Nephron progenitor cell (in vitro differentiated cells): ENCODE data around the gene SLC39A6.
A peak's percentile ranks its signal among the peaks of the same experiment; 100 is the strongest.

Experiments used
- DNase-seq: peaks from one replicate; pipeline ENCODE4 v3.0.0; 2021
- H3K27ac Mint-ChIP-seq: 2 replicates; pipeline ENCODE4 v1.8.0; 2021; ENCODE audit warnings: mild to moderate bottlenecking, moderate library complexity, mixed read lengths
- H3K27me3 Mint-ChIP-seq: 2 replicates; pipeline ENCODE4 v1.8.0; 2021; ENCODE audit warnings: mild to moderate bottlenecking, low read depth, mixed read lengths; ENCODE audit not compliant: poor library complexity
- H3K36me3 Mint-ChIP-seq: 2 replicates; pipeline ENCODE4 v1.8.0; 2021; ENCODE audit warnings: low read depth, mixed read lengths
- H3K4me1 Mint-ChIP-seq: 2 replicates; pipeline ENCODE4 v1.8.0; 2021; ENCODE audit warnings: mixed read lengths
- H3K4me3 Mint-ChIP-seq: 2 replicates; pipeline ENCODE4 v1.8.0; 2021; ENCODE audit warnings: mild to moderate bottlenecking, moderate library complexity, mixed read lengths
- H3K9me3 Mint-ChIP-seq: 2 replicates; pipeline ENCODE4 v1.8.0; 2021; ENCODE audit warnings: mild to moderate bottlenecking, moderate library complexity, mixed read lengths
- CTCF ChIP-seq: fragments of 200-600 bp; sonication (generic); IDR thresholded peaks from 2 replicates; pipeline ENCODE4 v1.5.0; 2021; ENCODE audit warnings: antibody characterized with exemption

Gene SLC39A6, protein sequence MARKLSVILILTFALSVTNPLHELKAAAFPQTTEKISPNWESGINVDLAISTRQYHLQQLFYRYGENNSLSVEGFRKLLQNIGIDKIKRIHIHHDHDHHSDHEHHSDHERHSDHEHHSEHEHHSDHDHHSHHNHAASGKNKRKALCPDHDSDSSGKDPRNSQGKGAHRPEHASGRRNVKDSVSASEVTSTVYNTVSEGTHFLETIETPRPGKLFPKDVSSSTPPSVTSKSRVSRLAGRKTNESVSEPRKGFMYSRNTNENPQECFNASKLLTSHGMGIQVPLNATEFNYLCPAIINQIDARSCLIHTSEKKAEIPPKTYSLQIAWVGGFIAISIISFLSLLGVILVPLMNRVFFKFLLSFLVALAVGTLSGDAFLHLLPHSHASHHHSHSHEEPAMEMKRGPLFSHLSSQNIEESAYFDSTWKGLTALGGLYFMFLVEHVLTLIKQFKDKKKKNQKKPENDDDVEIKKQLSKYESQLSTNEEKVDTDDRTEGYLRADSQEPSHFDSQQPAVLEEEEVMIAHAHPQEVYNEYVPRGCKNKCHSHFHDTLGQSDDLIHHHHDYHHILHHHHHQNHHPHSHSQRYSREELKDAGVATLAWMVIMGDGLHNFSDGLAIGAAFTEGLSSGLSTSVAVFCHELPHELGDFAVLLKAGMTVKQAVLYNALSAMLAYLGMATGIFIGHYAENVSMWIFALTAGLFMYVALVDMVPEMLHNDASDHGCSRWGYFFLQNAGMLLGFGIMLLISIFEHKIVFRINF

DNA sequence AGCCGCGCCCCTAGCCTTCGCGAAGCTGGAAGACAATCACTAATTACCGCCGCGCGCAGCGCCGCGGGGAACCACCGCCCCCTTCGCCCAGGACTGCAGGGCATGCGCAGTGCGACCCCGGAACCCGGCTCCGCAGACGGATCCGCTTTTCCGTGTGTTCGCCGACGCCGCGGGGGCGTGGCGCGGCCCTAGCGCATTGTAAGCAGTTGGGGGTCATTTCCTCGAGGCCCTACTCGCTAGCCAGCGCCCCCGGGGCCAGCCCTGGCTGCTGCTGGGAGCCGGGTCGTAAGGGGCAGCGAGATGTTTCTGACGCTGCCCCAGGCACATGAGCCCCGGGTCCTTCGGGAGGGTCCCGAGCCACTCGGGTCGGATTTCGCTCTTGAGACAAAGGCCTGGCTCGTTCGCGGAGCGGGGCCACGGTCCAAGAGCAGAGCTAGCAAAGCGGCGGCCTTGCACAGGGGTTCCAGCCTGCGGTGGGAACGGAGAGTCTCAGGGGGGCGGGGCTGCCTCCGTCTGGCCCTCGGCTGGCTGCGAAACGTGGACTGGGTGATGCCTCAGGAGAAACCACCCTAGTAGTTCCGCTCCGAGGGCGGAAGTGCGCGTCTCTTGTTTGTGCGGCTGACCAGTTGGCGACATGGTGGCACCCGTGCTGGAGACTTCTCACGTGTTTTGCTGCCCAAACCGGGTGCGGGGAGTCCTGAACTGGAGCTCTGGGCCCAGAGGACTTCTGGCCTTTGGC is at the start of gene SLC39A6, which contains the start of gene ELP2:
TSS of gene SLC39A6 (minus strand) at position 41 of the 739 bp plus-strand sequence. CDS start 2,333 bp downstream, outside the sequence.
TSS of gene ELP2 (plus strand) at position 600 of the 739 bp plus-strand sequence. CDS start at position 635, 35 bp downstream.
- DNase-seq = peak; percentile 98
- H3K36me3 Mint-ChIP-seq = peaks cover 42% of the 10 kb centered on the region
- H3K27ac Mint-ChIP-seq = peak within 1 kb of the TSS; percentile 99
- TF ChIP-seq CTCF = no peak
- H3K4me1 Mint-ChIP-seq = peaks cover 59% of the 10 kb centered on the region
- peaks cover 6% of the 10 kb centered on the region for H3K27me3 Mint-ChIP-seq
- no peaks in the 10 kb centered on the region for H3K9me3 Mint-ChIP-seq
- peak within 1 kb of the TSS; percentile 96 for H3K4me3 Mint-ChIP-seq

GRCh38 chr18:36177913-36178312 is 48.8 kb upstream of the SLC39A6 start:
- Mint-ChIP-seq H3K4me1 (no peaks in the 10 kb centered on the region), H3K27me3 (no peaks in the 10 kb centered on the region), H3K4me3 (no peak overlapping the region), H3K27ac (peak overlapping the region; percentile 8), H3K36me3 (peaks cover 22% of the 10 kb centered on the region), H3K9me3 (no peaks in the 10 kb centered on the region)
- DNase-seq = no peak
- no peak for TF ChIP-seq CTCF

- no peak overlapping the region for H3K27ac Mint-ChIP-seq
- H3K4me3 Mint-ChIP-seq = no peak overlapping the region
- no peaks in the 10 kb centered on the region for H3K9me3 Mint-ChIP-seq
- no peaks in the 10 kb centered on the region for H3K27me3 Mint-ChIP-seq
- no peak for TF ChIP-seq CTCF
- DNase-seq = no peak
- peaks cover 22% of the 10 kb centered on the region for H3K36me3 Mint-ChIP-seq
- no peaks in the 10 kb centered on the region for H3K4me1 Mint-ChIP-seq
Measured at GRCh38 chr18:36176711-36177110, 47.6 kb upstream of the SLC39A6 start.

DNA sequence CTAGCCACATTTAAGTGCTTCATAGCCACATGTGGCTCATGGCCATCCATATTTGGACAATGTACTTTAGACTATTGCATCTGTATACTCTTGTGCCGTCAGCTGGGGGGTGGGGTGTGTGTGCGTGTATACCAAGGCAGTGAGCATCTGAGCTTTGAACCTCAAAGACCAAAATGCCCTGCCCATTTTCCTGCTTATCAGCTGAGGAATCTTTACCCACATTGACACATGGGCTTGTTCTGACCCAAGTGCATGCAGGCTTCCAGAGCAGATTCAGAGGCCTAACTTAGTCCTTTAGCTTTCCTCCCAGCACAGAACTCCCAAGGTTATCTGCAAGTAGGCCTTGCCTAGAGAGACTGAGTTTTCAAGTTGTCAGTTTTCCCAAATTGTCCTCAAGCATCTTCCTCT is 47.0 kb upstream of the SLC39A6 start:
- Mint-ChIP-seq H3K36me3 (peaks cover 22% of the 10 kb centered on the region), H3K27ac (no peak overlapping the region), H3K4me1 (no peaks in the 10 kb centered on the region), H3K9me3 (no peaks in the 10 kb centered on the region), H3K27me3 (no peaks in the 10 kb centered on the region), H3K4me3 (no peak overlapping the region)
- DNase-seq = no peak
- TF ChIP-seq CTCF = no peak

- H3K36me3 Mint-ChIP-seq = peaks cover 28% of the 10 kb centered on the region
- no peaks in the 10 kb centered on the region for H3K9me3 Mint-ChIP-seq
- TF ChIP-seq CTCF = no peak
- no peak for DNase-seq
- no peak overlapping the region for H3K27ac Mint-ChIP-seq
- H3K4me1 Mint-ChIP-seq = no peaks in the 10 kb centered on the region
- no peak overlapping the region for H3K4me3 Mint-ChIP-seq
- no peaks in the 10 kb centered on the region for H3K27me3 Mint-ChIP-seq
Measured at GRCh38 chr18:36175481-36175880, 46.3 kb upstream of the SLC39A6 start.
